K562 (cell line): Measurements from ENCODE around the gene HCN3. TPM values are rescaled to one million over a fixed set of nuclear protein-coding genes. Genes with fewer than 3 reads are reported as not detected.

Experiments
- ATAC-seq: fragments of 200-7000 bp; cut with Tn5 transposase; 3 replicates; pipeline ENCODE4 v1.9.1; 2020; ENCODE audit warnings: moderate library complexity
- BruUV-seq: library from RNA; stranded (reverse); fragments of 400-500 nt; replicated peaks from 2 replicates; lab custom pipeline; 2021; lab: Mats Ljungman, UMichigan
- CTCF ChIA-PET: fragments of 300-600 bp; formaldehyde crosslinking; extraction: SDS; loops from one replicate; lab custom pipeline; 2021; ENCODE audit warnings: low intra/inter-chr PET ratio; lab: Yijun Ruan, JAX
- POLR2A ChIA-PET: fragments of 300-600, 350-650 bp; sonication (Branson Sonifier 250); formaldehyde crosslinking; extraction: SDS; loops from one replicate; lab custom pipeline; 2021; ENCODE audit warnings: antibody characterized with exemption, inconsistent platforms; lab: Yijun Ruan, JAX
- DNase-seq, 4 experiments: peaks; one replicate each; pipeline versions ENCODE4 v3.0.0 to v3.0.0-alpha.2; 2011 to 2018; ENCODE audit warnings: low spot score in 3 of 4, mixed read lengths in 3 of 4; ENCODE audit errors: extremely low read depth in 1 of 4
- FAIRE-seq: peaks from 2 replicates; lab custom pipeline; 2011; peaks lifted over from hg19 to GRCh38; lab: Jason Lieb, UNC
- H2AFZ ChIP-seq: 2 replicates; pipeline ENCODE4 v1.6.0; 2011; ENCODE audit warnings: low read depth, low read length, control low read depth, inconsistent platforms
- H3K27ac ChIP-seq: fragments of 200-600 bp; 3 replicates; pipeline ENCODE4 v1.8.0; 2011; ENCODE audit warnings: low read depth, mild to moderate bottlenecking, control low read depth, inconsistent platforms, low read length, moderate library complexity, mixed read lengths; ENCODE audit errors: extremely low read depth
- H3K27me3 ChIP-seq, 2 experiments: fragments of 300-600 bp in 1 of 2; 2 replicates in 1 of 2; 3 replicates in 1 of 2; pipeline versions ENCODE4 v1.6.0 to v1.8.0; 2011; ENCODE audit warnings: inconsistent platforms in 2 of 2, low read length in 2 of 2, mild to moderate bottlenecking in 1 of 2, mixed read lengths in 1 of 2, moderate library complexity in 1 of 2; ENCODE audit not compliant: control insufficient read depth in 2 of 2, insufficient read depth in 2 of 2
- H3K36me3 ChIP-seq: fragments of 300-600 bp; 3 replicates; pipeline ENCODE4 v1.8.0; 2011; ENCODE audit warnings: mild to moderate bottlenecking, low read length, inconsistent platforms; ENCODE audit not compliant: control insufficient read depth, insufficient read depth
- H3K4me1 ChIP-seq, 2 experiments: fragments of 200-600 bp in 1 of 2; replicated peaks in 1 of 2; 2 replicates in 1 of 2; 3 replicates in 1 of 2; pipeline versions ENCODE4 v1.5.1 to v1.8.0; 2011; ENCODE audit warnings: inconsistent platforms in 2 of 2, low read length in 2 of 2, mild to moderate bottlenecking in 1 of 2, mixed read lengths in 1 of 2, moderate library complexity in 1 of 2; ENCODE audit not compliant: control insufficient read depth in 2 of 2, insufficient read depth in 2 of 2
- H3K4me2 ChIP-seq: 2 replicates; pipeline ENCODE4 v1.6.1; 2011; ENCODE audit warnings: low read length, control low read depth, inconsistent platforms, mixed read lengths; ENCODE audit not compliant: insufficient read depth
- H3K4me3 ChIP-seq: fragments of 200-600 bp; sonication (generic), shearing (Covaris generic); 2 replicates; pipeline ENCODE4 v1.5.1; 2016; ENCODE audit warnings: control low read depth, inconsistent platforms
- H3K79me2 ChIP-seq: fragments of 200-600 bp; 3 replicates; pipeline ENCODE4 v1.8.0; 2011; ENCODE audit warnings: low read length, inconsistent platforms; ENCODE audit not compliant: control insufficient read depth, insufficient read depth
- H3K9ac ChIP-seq, 2 experiments: 2 replicates each; pipeline versions ENCODE4 v1.6.0 to v1.6.1; 2011; ENCODE audit warnings: low read depth in 2 of 2, low read length in 2 of 2, control low read depth in 1 of 2, inconsistent platforms in 1 of 2, mild to moderate bottlenecking in 1 of 2, mixed read lengths in 1 of 2; ENCODE audit not compliant: insufficient read depth in 1 of 2
- H3K9me1 ChIP-seq: one replicate; pipeline ENCODE4 v1.6.0; 2011; ENCODE audit warnings: inconsistent platforms, mild to moderate bottlenecking, low read length, moderate library complexity; ENCODE audit not compliant: control insufficient read depth, insufficient read depth
- H3K9me3 ChIP-seq: replicated peaks from 2 replicates; pipeline ENCODE4 v1.5.1; 2011; ENCODE audit warnings: low read depth, low read length, inconsistent platforms; ENCODE audit not compliant: control insufficient read depth, insufficient read depth
- H4K20me1 ChIP-seq: replicated peaks from 2 replicates; pipeline ENCODE4 v1.6.1; 2011; ENCODE audit warnings: low read length, inconsistent platforms, mixed read lengths; ENCODE audit not compliant: control insufficient read depth, insufficient read depth
- CEBPZ ChIP-seq: fragments of 150-350 bp; IDR thresholded peaks from 2 replicates; pipeline ENCODE4 v1.6.1; 2014; ENCODE audit warnings: low read depth, mild to moderate bottlenecking, low read length, borderline replicate concordance
- CREB1 ChIP-seq, 2 experiments: sonication (generic) in 1 of 2; formaldehyde crosslinking in 1 of 2; IDR thresholded peaks; 2 replicates each; pipeline versions ENCODE4 v1.6.1 to v1.8.0; 2012 to 2022; ENCODE audit warnings: inconsistent platforms in 1 of 2, mild to moderate bottlenecking in 1 of 2, missing genetic modification reagents in 1 of 2, moderate library complexity in 1 of 2
- CREM ChIP-seq: IDR thresholded peaks from 2 replicates; pipeline ENCODE4 v1.6.1; 2014; ENCODE audit warnings: antibody characterized with exemption, low read depth
- FOXM1 ChIP-seq, 2 experiments: fragments of 450-650 bp in 1 of 2; sonication (generic) in 1 of 2; formaldehyde crosslinking in 1 of 2; IDR thresholded peaks; 2 replicates each; pipeline versions ENCODE4 v1.6.1 to v1.9.0; 2017 to 2022; ENCODE audit warnings: low read depth in 2 of 2, mild to moderate bottlenecking in 2 of 2, missing genetic modification reagents in 1 of 2, moderate library complexity in 1 of 2
- FOXP4 ChIP-seq: sonication (generic); formaldehyde crosslinking; IDR thresholded peaks from 2 replicates; pipeline ENCODE4 v1.8.0; 2022; ENCODE audit warnings: mild to moderate bottlenecking, missing genetic modification reagents, borderline replicate concordance
- WGBS: fragments of 100-300 bp; shearing (Covaris generic); methylation state at CpG from one replicate; pipeline ENCODE4 v1.1.6; 2016; ENCODE audit warnings: low coverage, mixed read lengths; ENCODE audit not compliant: insufficient coverage; ENCODE audit errors: missing lambda C conversion rate; 5-methylcytosine and 5-hydroxymethylcytosine counted together
- in situ Hi-C: fragments of 300-500 bp; cut with MboI; formaldehyde crosslinking; loops from 4 replicates; pipeline ENCODE4 v1.15.0; 2018; ENCODE audit warnings: inconsistent platforms, mixed read lengths
- intact Hi-C: fragments of 100-400 bp; cut with micrococcal nuclease; formaldehyde crosslinking; loops from 2 replicates; pipeline ENCODE4 v1.14.2; 2022
- polyA plus RNA-seq, 8 experiments: library from polyadenylated mRNA; depleted of rRNA in 4 of 8; stranded (reverse) in 5 of 8; unstranded in 3 of 8; fragments of >200 nt; fragmentation: Nextera tagmentation in 2 of 8; fragmentation: Illumina TruSeq in 1 of 8; extraction: Ambion mirVana in 2 of 8; extraction: Trizol in 1 of 8; gene quantifications; 2 replicates each; pipeline versions ENCODE4 v1.2.1 to v1.2.3, GENCODE V29; 2011 to 2014; ENCODE audit warnings: inconsistent platforms in 1 of 8, missing spikeins in 1 of 8
- total RNA-seq, 7 experiments: library from RNA; depleted of rRNA in 6 of 7; stranded (reverse); fragments of >200 nt in 6 of 7; fragmentation: Illumina TruSeq in 2 of 7; extraction: Trizol in 2 of 7; gene quantifications; 2 replicates each; pipeline versions ENCODE4 v1.2.1 to v1.2.3, GENCODE V29; 2011 to 2021; ENCODE audit warnings: low replicate concordance in 1 of 7
- TF ChIP-seq, protein P1 (sequence below): sonication (generic); formaldehyde crosslinking; IDR thresholded peaks from 2 replicates; pipeline ENCODE4 v1.8.0; 2022; ENCODE audit warnings: mild to moderate bottlenecking, missing genetic modification reagents
- TF ChIP-seq, protein P2 (sequence below): sonication (generic); formaldehyde crosslinking; IDR thresholded peaks from 2 replicates; pipeline ENCODE4 v1.8.1; 2023; ENCODE audit warnings: mild to moderate bottlenecking, missing genetic modification reagents

The HCN3 gene
- total and polyA plus RNA-seq, 9 of the 15 experiments (the other 6 are each of a cell fraction or from before 2014, with no cell fraction given) = 0.91 to 9.7 (median 3.9) TPM

- H3K4me1 ChIP-seq = peaks cover 17 to 23% of the 10 kb centered on the region in 2 experiments; a peak in 4 of 5 replicates
- intact Hi-C loops = loop anchor here (1.0 kb wide), 1 partner anchor 10 kb away; the partner anchor contains the start of gene SCAMP3
- peak overlapping the region; percentile 90 to 92 for H3K9ac ChIP-seq
- ChIA-PET CTCF (no interaction called here), POLR2A (interaction anchor here (0.6 to 4.7 kb wide), 9 partner anchors 8 to 672 kb away, joined by 3 to 22 read pairs (median 3); partner anchors contain the start of genes RUSC1 and SCAMP3)
- peak; percentile 15 for FAIRE-seq
- H3K9me1 ChIP-seq = no peaks in the 10 kb centered on the region
- H3K27ac ChIP-seq = peak overlapping the region; percentile 85
- in situ Hi-C loops = no loop called here
- peak overlapping the region; percentile 100 for H3K4me2 ChIP-seq
- no peaks in the 10 kb centered on the region for H3K27me3 ChIP-seq
- H3K79me2 ChIP-seq = peaks cover 48% of the 10 kb centered on the region
- H3K36me3 ChIP-seq = peaks cover 49% of the 10 kb centered on the region
- WGBS = 2% methylated on average over 24 of the region's 44 CpGs
- no peaks in the 10 kb centered on the region; the same call in 1 of the 2 replicates for H4K20me1 ChIP-seq
- H2AFZ ChIP-seq = peak overlapping the region; percentile 83
- H3K4me3 ChIP-seq = peak overlapping the region; percentile 93
- peak; percentile 62 for ATAC-seq
- TSS peak; percentile 77 for BruUV-seq
- DNase-seq = peak in 1 of 4 experiments; percentile 34
- H3K9me3 ChIP-seq = no peaks in the 10 kb centered on the region
- TF ChIP-seq, protein P1, sequence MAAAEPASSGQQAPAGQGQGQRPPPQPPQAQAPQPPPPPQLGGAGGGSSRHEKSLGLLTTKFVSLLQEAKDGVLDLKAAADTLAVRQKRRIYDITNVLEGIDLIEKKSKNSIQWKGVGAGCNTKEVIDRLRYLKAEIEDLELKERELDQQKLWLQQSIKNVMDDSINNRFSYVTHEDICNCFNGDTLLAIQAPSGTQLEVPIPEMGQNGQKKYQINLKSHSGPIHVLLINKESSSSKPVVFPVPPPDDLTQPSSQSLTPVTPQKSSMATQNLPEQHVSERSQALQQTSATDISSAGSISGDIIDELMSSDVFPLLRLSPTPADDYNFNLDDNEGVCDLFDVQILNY (CRISPR knock-in tag) = no peak
- TF ChIP-seq, protein P2, sequence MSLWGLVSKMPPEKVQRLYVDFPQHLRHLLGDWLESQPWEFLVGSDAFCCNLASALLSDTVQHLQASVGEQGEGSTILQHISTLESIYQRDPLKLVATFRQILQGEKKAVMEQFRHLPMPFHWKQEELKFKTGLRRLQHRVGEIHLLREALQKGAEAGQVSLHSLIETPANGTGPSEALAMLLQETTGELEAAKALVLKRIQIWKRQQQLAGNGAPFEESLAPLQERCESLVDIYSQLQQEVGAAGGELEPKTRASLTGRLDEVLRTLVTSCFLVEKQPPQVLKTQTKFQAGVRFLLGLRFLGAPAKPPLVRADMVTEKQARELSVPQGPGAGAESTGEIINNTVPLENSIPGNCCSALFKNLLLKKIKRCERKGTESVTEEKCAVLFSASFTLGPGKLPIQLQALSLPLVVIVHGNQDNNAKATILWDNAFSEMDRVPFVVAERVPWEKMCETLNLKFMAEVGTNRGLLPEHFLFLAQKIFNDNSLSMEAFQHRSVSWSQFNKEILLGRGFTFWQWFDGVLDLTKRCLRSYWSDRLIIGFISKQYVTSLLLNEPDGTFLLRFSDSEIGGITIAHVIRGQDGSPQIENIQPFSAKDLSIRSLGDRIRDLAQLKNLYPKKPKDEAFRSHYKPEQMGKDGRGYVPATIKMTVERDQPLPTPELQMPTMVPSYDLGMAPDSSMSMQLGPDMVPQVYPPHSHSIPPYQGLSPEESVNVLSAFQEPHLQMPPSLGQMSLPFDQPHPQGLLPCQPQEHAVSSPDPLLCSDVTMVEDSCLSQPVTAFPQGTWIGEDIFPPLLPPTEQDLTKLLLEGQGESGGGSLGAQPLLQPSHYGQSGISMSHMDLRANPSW = no peak
- TF ChIP-seq FOXM1 (IDR thresholded peaks at IDR 0.05; ENCODE audit: low read depth) (no peak), FOXM1 (CRISPR knock-in tag; IDR thresholded peaks at IDR 0.05; ENCODE audit: low read depth) (0 out of 2 replicates have a peak, but pooled peaks have one; percentile 9), CEBPZ (no peak), CREM (peak; percentile 47; the same call in 1 of the 2 replicates), CREB1 (IDR thresholded peaks at IDR 0.05) (peak; percentile 64; the same call in 1 of the 2 replicates), CREB1 (CRISPR knock-in tag; IDR thresholded peaks at IDR 0.05) (0 out of 2 replicates have a peak, but pooled peaks have one; percentile 11), FOXP4 (CRISPR knock-in tag) (0 out of 2 replicates have a peak, but pooled peaks have one; percentile 13)
These were observed 4.6 kb upstream of the HCN3 start for GRCh38 chr1:155272466-155273342.
